SW480 (cell line): ENCODE data around the gene ANO8.

Experiments used
- DNase-seq: peaks from one replicate; pipeline ENCODE4 v3.0.0-alpha.2; 2016; ENCODE audit warnings: low spot score

ANO8 gene

DNA sequence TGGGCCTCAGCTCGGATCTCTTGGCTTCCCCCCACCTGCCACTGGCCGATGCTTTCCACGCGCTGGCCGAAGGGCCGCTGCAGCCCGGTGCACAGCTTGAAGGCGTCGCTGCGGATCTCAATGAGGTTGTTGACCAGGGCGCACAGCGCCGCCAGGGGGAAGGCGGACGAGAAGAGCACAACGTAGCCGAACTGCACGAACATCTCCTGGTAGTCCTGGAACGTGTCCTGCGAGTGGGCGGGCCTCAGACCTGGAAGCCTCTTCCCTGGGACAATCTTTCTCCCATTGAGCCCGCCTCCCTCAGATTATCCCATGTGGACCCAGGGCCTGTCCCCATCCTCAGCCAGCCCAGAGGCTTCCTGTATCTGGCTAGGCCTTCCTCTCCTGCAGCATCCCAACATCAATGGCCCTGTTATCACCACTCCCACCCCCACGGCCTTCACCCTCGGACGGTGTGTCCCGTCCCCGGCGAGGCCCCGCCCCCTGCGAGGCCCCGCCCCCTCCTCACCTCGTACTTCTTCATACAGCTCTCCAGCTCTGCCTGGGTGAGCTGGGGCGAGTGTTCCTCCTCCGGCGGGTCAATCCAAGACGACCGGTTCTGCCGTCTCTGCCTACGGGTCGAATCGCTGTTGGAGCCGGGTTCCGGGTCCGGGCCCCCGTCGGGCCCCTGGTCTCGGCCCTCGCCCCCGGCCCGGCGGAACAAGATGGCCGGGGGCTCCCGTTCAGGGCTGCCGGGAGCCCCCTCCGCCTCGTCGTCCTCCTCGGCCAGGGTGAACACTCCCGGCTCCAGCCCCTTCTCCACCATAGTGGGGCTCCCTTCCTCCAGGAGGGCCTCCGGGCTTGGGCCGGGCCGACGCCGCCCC is 6.8 kb downstream of the ANO8 start:
- DNase-seq: no peak

DNA sequence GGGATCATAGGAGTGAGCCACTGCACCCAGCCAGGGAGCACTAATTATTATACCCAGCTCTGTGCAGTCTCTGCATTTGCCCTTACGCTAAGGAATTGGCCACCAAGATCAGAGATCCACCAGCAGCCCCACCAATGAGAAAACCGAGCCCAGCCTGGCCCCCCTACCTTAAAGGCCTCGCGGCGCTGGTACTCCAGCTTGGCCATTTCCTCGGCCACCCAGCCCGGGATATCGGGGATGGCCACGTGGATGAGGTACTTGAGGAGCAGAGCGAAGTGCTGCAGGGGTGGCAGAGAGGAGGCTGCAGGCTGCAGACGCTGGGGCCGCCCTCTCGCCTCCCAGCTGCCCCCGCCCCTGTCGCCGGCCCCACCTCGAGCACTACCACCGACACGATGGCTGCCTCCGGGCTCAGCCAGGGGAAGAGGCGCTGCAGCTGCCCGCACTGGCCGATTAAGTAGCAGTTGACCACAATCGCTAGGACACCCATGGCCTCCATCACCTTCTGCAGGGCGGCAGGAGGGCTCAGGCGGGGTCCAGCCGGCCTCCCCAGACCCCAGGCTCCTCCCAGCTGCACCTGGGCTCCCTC is 7.5 kb downstream of the ANO8 start:
- DNase-seq: no peak

DNA sequence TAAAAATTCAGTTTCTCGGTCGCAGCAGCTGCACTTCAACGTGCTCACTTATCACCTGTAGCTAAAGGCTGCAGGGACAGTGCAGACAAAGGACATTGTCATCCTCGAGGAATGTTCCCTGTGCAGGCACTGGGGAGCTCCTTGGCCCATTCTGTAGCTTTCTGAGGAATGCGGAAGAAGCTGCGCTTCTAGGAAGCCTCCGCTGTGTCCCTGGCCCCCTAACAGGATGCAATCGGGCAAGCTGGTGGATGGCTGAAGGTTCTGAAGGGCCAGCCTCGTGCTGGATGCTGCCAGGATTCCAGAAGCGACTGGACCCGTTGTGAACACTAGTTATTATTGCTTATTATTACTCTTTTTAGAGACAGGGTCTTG is 8.1 kb downstream of the ANO8 start:
- no peak for DNase-seq

DNA sequence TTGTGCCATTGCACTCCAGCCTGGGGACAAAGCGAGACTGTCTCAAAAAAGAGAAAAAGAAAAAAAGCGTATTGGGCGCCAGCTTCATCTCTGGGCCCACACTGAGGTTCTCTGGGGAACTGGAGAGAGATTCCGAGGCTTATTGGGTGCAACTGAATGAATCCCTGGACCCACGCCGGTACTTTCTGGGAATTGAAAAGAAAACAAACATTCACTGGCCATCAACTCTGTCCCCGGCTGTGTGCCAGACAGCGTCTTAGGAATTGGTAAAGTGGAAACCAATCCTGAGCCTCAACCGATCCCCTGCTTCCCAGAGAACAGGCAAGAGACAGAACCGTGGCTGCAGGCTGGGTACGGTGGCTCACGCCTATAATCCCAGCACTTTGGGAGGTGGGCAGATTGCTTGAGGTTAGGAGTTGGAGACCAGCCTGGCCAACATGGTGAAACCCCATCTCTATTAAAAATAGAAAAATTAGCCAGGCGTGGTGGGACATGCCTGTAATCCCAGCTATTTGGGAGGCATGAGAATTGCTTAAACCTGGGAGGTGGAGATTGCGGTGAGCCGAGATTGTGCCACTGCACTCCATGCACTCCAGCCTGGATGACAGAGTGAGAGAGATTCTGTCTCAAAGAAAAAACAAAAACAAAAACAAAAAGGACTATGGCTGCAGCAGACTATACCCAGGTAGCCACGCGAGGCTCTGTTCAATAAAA is 8.6 kb downstream of the ANO8 start:
- no peak for DNase-seq

DNA sequence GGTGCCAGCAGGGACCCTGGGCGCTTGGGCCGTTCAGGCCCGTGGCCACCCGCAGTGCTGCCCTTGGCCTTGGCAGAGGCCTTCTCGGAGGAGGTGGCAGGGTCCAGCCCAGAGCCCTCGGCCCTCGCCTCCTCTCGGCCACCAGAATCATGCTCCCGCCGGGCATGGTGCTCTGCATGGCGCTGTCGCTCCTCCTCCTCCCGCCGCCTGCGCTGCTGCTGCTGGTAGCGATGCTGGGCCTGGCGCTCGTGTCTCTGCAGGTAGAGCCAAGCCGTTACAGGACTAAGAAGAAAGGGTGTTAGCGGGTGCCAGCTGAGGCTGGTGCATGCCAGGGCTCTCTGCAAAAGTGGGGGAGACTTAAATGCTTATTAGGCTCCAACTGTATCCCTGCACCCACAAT is 9.5 kb downstream of the ANO8 start:
- DNase-seq: no peak

DNA sequence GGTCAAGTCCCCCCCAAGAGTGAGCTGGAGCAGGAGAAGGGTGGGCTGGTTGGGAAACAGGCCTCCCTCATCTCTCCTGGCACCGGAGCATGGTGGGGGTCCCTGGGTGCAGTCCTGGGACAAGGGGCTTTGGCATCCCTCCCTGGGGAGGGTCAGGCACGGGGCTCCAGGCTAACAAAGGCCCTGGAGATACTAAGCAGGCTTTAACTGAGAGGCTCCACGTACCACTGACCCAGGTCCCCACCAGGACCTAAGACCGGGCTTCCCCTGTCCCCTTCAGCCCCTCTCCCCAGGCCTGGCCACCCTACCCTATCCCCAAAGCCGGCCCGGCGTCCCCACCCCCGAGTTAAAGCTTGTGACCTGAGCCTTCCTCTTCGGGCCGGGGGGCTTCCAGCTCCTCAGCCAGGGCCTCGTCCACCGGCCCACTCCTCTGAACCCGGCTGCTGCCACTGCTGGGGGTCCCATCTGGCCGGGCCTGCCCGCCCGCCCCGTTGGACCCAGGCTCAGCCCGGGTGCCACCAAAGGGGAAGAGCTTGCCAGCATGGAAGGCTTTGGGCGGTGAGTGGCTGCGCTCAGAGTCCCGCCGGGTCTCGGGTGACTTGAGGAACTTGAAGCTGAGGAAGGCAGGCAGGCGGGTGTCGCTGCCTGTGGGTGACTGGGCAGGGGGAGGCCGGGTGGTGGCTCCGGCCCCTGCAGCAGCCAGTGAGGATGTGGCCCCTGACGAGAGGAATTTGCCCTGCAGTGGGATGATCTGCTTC is 10.1 kb downstream of the ANO8 start:
- DNase-seq: no peak

DNA sequence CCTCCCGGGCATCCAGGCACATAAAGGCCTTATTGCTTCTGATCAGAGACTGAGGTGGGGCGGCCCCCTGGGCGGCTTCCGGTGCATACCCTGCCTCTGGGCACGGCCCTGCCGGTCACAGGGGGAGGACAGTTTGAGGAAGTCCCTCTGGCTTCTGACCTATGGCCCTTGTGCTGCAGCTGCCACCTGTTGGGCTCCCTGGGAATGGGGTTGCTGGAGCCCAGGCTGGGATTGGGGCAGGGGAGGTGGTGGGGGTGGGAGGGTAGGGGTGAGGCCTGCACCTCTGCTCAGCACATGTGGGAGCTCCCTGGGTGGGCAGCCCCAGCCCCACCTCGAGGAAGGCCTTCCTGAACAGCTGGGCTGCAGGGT is 10.7 kb downstream of the ANO8 start:
- no peak for DNase-seq

DNA sequence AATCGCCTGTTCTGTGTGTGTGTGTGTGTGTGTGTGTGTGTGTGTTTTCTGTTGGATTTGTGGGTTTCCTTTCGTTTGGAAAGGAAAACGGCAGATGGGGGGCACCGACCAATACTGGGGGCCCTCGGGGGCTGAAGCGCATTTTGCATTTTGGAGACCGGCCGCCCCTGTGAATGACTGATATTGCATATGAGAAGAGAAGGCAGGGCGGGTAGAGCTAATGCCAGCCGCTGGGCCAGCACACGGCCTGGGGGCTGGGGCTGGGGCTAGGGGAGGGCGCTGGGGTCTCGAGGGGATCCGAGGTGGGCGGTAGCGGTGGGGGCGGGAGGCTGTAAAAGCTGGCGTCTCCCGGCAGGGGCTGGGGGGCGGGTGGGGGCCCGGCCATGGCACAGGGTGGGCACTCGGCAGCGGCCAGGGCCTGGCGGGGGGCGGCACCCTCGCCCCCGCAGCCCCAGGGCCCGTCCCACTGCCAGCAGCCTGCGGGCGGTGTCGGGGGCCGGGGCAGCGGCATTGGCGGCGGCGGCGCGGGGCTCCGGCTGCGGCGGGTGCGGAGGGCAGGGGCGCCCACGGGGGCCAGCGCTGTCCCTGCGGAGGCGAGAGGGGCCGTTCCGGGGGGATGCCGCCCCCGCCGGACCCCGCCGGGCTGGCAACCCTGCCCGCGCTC is 11.2 kb downstream of the ANO8 start:
- DNase-seq: no peak

DNA sequence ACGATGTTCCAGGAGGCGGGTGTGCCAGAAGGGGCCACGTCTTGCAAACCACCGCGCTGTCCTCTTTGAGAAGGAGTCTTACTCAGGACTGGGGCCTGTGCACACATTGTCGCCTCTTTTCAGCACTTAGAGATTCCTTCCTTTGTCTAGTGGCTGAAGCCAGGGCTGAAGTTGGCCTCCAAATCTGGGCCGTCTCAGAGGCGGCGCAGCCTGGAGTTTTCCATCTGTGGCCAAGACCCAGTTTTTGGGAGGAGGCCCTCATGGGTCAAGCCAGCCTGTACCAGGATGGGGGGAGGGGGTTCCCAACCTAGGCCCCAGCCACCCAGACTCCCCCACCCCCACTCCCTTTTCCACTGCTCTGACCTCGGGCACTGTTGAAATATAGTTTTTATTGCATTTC is 11.8 kb downstream of the ANO8 start:
- no peak for DNase-seq

DNA sequence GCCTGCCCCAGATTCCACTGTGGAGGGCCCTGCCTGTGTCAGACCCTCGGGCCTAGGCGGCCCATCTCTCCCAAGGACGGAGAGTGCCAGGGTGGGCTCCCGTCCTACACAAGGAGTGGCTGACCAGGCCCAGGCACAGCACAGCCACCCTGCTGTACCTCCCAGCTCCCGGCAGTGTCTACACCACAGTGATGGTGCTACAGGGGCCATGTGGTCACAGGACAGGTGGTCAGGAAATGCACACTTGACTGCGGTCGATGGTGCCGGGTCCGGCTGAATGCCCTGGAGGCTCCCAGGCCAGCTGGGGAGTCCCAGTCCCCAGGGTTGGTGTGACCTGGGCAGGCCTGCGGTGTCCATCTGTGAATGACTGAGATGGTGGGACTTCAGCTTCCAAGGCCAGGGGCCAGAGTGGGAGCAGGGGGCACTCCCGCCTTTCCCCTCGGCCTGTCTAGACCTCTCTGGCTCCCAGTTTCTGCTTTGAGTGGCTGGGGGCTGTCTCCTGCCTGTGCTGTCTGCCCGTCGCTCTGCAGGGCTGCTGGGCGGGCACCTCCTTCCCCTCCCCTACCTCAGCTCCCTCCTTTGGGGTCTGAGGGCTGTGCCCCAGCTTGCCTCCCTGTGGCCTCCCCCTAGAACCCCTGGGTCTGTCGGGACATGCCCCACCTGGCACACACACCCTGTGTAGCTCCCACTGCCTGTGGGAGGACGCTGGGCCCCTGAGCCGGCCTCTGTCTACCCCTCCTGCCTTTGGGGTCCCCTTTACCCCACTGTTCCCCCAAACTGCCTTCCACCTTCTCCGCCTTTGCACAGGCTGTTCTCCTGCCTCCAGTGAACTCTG is 12.8 kb downstream of the ANO8 start:
- no peak for DNase-seq

DNA sequence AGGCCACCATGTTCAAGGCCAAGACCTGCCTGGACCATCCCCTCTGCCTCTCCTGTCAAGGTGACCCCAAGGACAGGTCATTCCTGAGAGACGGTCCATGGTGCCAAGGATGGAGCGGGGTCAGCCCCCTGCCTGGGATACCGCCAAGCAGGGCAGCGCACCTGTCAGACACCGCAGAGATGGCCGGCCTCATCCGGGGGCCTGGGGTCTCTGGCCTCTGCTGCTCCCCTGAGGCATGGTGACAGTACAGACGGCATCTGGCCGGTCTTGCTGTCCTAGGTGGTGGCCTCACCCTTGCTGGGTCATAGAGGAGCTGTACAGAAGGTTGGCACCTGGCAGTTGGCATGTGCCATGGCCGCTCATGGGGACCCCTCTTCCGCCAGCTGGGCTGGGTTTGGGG is 14.2 kb downstream of the ANO8 start:
- no peak for DNase-seq

DNA sequence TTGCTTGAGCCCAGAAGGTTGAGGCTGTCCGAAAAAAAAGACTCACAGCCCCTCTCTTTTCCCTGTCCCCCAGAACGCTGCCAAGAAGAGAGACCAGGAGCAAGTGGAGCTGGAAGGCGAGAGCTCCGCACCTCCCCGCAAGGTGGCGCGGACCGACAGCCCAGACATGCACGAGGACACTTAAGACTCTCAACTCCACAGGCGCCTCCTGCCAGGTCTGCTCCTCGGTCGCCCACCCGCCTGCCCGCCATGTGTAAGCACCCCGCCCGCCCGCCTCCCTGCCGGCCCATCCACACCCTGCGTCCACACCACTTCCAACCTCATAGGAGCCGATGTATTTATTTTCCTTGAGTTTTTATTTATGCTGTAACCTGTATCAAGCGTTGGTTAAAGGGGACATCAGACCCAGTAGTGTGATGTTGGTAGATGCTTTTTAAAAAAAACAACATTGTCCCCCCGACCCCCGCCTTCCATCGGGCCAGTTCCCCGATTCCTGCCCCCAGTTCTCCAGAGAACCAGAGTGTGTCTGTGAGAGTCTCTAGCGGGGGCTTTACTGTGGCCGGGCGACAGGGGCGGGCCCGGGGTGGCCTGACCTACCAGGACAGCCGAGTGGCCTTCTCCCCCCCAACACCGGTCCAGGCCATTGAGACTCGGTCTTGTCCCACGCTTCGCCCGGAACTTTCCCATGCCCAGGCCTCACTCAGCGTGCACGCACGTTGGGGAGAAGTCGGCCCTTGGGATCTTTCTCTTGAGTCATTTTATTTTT is 15.0 kb downstream of the ANO8 start:
- DNase-seq: no peak

DNA sequence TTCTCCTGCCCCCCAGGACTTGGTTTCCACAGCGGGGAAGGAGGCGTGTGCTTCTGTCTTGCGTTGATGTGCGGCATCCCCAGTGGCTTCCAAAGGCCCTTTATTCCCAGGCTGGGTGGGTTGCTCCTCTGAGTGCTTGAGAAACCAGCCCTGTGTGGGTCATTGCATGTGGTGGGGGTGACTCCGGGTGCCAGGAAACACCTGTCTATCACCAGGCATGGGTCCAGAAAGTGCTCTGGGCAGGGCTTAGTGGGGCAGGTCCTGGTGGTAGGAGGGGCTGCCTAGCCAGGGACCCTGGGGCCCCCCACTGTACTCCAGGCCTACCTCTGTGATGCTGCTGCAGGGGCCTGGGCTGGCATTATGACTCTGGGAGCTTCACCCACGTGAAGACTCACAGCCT is 15.7 kb downstream of the ANO8 start:
- DNase-seq: no peak

DNA sequence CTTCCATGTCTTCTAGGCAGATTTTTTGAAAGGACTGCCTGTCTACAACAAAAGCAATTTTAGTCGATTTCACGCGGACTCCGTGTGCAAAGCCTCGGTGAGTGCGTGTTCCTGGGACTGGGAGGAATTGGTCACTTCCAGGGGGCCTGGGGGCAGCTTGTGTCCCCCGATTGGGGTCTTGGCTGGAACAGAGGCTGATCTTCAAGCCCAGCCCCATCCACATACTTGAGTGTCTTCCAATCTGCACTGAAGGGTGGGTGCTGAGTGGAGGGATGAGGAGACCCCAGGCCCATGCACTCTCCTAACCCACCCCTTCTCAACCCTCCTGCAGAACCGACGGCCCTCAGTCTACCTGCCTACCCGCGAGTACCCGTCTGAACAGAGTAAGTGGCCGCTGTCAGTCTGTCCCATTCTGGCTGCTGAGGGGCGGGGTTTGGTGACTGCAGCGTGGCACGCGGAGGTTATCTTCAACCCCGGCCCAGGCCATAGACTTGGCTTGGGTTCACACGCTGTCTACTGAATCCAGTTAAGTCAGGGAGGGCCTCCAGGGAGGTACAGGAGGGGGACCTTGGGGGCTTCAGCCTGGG is 20.6 kb downstream of the ANO8 start:
- DNase-seq: no peak

DNA sequence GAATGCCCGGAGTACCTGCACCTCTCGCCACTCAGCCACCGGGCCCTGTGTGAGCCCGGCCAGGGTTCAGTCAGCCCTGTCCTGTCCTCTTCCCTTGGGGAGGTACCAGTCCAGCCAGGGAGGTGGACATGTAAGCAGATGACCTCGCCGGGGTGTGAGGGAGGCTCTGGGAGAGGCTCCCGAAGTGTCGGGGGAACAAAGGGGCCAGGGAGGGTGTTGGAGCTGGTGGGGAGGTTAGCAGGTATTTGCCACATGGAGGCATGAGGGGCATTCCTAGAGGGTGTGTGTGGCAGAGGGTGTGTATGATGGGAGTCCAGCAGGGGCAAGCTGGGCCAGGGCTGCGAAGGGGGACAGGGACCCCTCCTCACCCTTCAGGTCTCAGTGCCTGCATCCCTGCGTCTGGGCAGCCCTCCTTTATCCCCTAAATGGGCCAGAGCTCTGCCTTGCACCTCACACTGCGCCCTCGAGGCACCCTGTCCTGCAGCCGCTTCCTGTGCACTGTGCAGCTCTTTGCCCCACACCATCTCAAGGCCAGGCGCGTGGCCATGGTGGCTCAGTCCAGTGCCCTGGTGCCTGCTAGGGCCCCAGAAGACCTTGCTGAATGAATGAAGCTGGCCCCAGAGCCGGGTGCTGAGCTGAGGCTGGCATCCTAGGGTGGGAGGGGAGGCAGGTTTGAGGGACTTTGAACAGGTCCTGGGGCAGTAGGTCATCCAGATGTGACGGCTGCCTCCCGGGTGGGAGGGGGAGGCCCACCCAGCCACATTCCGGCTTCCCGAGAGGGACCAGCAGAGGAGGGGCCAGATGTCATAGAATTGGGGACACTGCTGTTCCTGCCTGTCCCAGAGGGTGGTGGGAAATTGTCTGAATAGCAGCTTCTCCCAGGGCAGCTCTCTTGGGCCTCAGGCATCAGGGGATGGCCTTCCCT is 22.2 kb downstream of the ANO8 start:
- DNase-seq: no peak

DNA sequence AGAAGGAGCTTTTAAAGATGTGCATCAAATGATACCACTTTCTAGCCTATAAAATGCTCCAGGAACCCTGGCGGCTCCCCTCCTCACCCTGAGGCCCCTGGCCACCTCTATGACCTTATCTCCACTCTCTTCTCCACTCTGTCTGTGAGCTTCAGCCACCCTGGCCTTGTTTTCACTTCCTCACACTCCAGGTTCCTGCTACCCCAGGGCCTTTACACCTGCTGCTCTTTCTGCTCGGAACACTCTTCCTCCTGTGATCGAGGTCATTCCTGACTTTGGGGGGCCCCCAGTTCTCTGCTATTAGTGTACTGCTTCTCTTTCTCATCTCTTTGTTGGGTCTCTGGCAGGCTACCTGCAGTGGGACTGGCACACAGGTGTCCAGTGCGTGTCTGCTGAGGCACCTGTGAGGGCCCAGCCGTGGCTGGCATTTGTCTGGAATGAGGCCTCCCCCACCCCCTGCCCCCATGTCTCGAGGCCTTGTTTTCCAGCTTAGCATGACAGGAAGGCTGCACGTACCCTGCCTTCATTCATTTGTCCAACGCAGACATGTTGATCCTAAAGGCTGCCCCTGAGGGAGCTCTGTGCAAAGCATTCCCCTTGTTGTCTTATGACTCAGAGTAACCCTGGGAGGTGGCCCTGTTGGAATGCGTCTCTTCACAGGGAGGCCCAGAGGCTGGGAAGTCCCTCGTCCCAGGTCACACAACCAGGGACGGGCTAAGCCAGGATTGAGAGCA is 23.0 kb downstream of the ANO8 start:
- DNase-seq: no peak

DNA sequence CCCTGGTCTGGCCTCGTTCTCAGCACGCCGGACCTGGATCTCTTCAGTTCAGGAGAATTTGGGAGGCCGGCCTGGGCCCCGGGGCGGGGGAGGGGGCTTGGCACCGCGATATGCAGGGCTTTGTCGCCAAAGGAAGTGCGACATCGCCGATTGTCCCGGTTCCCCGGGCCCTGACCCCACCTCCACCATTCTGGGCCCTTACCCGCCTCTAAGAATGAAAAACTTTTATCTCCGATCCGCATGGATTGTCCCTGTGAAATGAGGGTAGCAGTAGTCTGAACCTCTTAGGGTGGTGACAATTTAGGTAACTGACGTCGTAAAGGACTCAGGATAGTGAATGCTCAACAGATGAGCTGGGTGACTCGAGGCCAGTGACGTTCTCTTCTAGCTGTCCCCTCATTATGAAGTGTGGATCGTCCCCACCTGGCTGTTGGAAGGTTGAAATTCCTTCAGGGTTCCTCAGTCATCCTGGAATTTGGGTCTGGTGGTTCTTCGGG is 24.6 kb downstream of the ANO8 start:
- no peak for DNase-seq
